CD4-positive, alpha-beta T cell treated with Interleukin-1 beta for 1 hour (primary cell): Measurements from ENCODE around the gene ZNF354C.

ENCODE experiments used
- DNase-seq, 2 donors: peaks; one replicate each; pipeline ENCODE4 v3.0.0-alpha.2; 2020 to 2022

The ZNF354C gene

GRCh38 chr5:179128976-179129375, 68.8 kb downstream of the ZNF354C start:
- no peak for DNase-seq

GRCh38 chr5:179129607-179130071, 69.5 kb downstream of the ZNF354C start:
- no peak for DNase-seq

GRCh38 chr5:179130101-179130681, 70.0 kb downstream of the ZNF354C start:
- no peak for DNase-seq

GRCh38 chr5:179131321-179131835, 71.2 kb downstream of the ZNF354C start:
- no peak for DNase-seq

- DNase-seq, result no peak
Measured at GRCh38 chr5:179131886-179132585, 71.9 kb downstream of the ZNF354C start.

- no peak for DNase-seq
Measured at GRCh38 chr5:179132586-179133355, 72.6 kb downstream of the ZNF354C start.
